ENCODE data around the gene SEZ6. TPM values are rescaled to one million over a fixed set of nuclear protein-coding genes. Genes with fewer than 3 reads are reported as not detected.

The SEZ6 gene
- total and polyA plus RNA-seq, 2 of the 4 experiments (the other 2 are of a cell fraction), result not detected

- no peak for DNase-seq
- dilution Hi-C loops (cut with HindIII; ENCODE audit: low sequenced_read_pairs, unreplicated experiment), result no loop called here
- no peak overlapping the region for H3K23ac ChIP-seq (ENCODE audit: low read depth, low read length)
- WGBS, 2 experiments (ENCODE audit: extremely low coverage in 2 of 2, insufficient read length in 1 of 2), result no CpG with 5 or more reads among the region's 6 CpGs
- H2BK5ac ChIP-seq (ENCODE audit: low read depth, low read length, poor library complexity, severe bottlenecking), result no peak overlapping the region
- H2AK9ac ChIP-seq (replicated peaks; ENCODE audit: low read depth, low read length, poor library complexity), result no peak overlapping the region
- H4K8ac ChIP-seq (ENCODE audit: low read depth in 2 of 2, low read length in 2 of 2), result no peak overlapping the region
- no peaks in the 10 kb centered on the region for H4K20me1 ChIP-seq (ENCODE audit: insufficient read depth, low read length)
- ChIA-PET POLR2A (ENCODE audit: unreplicated experiment) (no interaction called here), CTCF (no interaction called here)
- H3K9me1 ChIP-seq (ENCODE audit: insufficient read depth, low read length), result no peaks in the 10 kb centered on the region
- no peak overlapping the region for H2BK20ac ChIP-seq (ENCODE audit: low read depth, low read length)
- no peak for ATAC-seq (ENCODE audit: low read depth)
- H3K27ac ChIP-seq (ENCODE audit: insufficient read depth, low read length), result no peak overlapping the region
- no peaks in the 10 kb centered on the region for H3K36me3 ChIP-seq (ENCODE audit: control insufficient read depth, insufficient read depth, low read length)
- no peak for TF ChIP-seq BHLHE40 (IDR thresholded peaks at IDR 0.05; ENCODE audit: low read depth, low read length)
- TF ChIP-seq USF2 (IDR thresholded peaks at IDR 0.05; ENCODE audit: low read depth, low read length), result no peak
- TF ChIP-seq MAZ (IDR thresholded peaks at IDR 0.05; ENCODE audit: borderline replicate concordance, low read depth, low read length), result no peak
- TF ChIP-seq MXI1 (IDR thresholded peaks at IDR 0.05; ENCODE audit: borderline replicate concordance, low read depth, low read length), result no peak
- TF ChIP-seq FOS (IDR thresholded peaks at IDR 0.05; ENCODE audit: low read depth, low read length), result no peak
- TF ChIP-seq CHD1 (IDR thresholded peaks at IDR 0.05; ENCODE audit: low read depth, low read length), result no peak
- no peak for TF ChIP-seq RAD21 (IDR thresholded peaks at IDR 0.05; ENCODE audit: low read length)
- no peak for TF ChIP-seq CTCF (conservative IDR thresholded peaks at IDR 0.05; ENCODE audit: low read depth, low read length)
- TF ChIP-seq RFX5 (IDR thresholded peaks at IDR 0.05; ENCODE audit: low read depth, low read length), result no peak
- H3K14ac ChIP-seq (replicated peaks; ENCODE audit: low read depth, low read length), result no peak overlapping the region
- no peaks in the 10 kb centered on the region for H3K4me1 ChIP-seq (ENCODE audit: control insufficient read depth, insufficient read depth, low read length)
- in situ Hi-C loops (cut with MboI; ENCODE audit: low sequenced_read_pairs), result loop anchor here (10.0 kb wide), 1 partner anchor 63 kb away; no protein-coding TSS in a partner anchor
- no peak overlapping the region for H2AFZ ChIP-seq (replicated peaks; ENCODE audit: low read length, poor library complexity)
- intact Hi-C loops (cut with micrococcal nuclease), result loop anchor here (10.0 kb wide), 1 partner anchor 77 kb away; no protein-coding TSS in a partner anchor
- H4K5ac ChIP-seq (ENCODE audit: low read depth, low read length), result no peak overlapping the region
- H3K9ac ChIP-seq (ENCODE audit: low read depth, low read length), result no peak overlapping the region
- no peak overlapping the region for H2BK15ac ChIP-seq (ENCODE audit: low read depth, low read length)
- H2BK120ac ChIP-seq (ENCODE audit: low read depth, low read length), result no peak overlapping the region
- H3K56ac ChIP-seq (ENCODE audit: extremely low read depth, insufficient read depth, low read length), result no peak overlapping the region
- no peak overlapping the region for H2AK5ac ChIP-seq (ENCODE audit: low read depth, low read length)
- H3K18ac ChIP-seq (ENCODE audit: low read depth, low read length), result no peak overlapping the region
- no peak overlapping the region for H3K4me2 ChIP-seq (ENCODE audit: low read depth, low read length)
- BruUV-seq (replicated peaks), result no TSS peak
- no peak overlapping the region for H3K4ac ChIP-seq (ENCODE audit: low read depth, low read length)
- no peaks in the 10 kb centered on the region for H3K79me1 ChIP-seq (ENCODE audit: low read depth in 1 of 2, low read length in 2 of 2)
- H3K27me3 ChIP-seq (ENCODE audit: control insufficient read depth, insufficient read depth, low read length), result peaks cover 50% of the 10 kb centered on the region
- H3K4me3 ChIP-seq (ENCODE audit: insufficient read depth, low read depth, low read length), result no peak overlapping the region
- no peaks in the 10 kb centered on the region; the same call in 1 of the 2 replicates for H3K9me3 ChIP-seq (ENCODE audit: control insufficient read depth, insufficient read depth, low read length)
- no peak overlapping the region for H4K91ac ChIP-seq (ENCODE audit: insufficient read depth, low read depth, low read length)
Observed at GRCh38 chr17:29041571-29041970, 35.7 kb upstream of the SEZ6 start.
